A673 (cell line): Measurements from ENCODE around the gene UNC79. TPM values are rescaled to one million over a fixed set of nuclear protein-coding genes. Genes with fewer than 3 reads are reported as not detected.
A peak's percentile ranks its signal among the peaks of the same experiment; 100 is the strongest.

Experiments
- BruUV-seq: library from RNA; stranded (reverse); fragments of 400-500 nt; replicated peaks from 2 replicates; lab custom pipeline; 2021; lab: Mats Ljungman, UMichigan
- CTCF ChIA-PET: fragments of 300-600 bp; sonication (Branson Sonifier 250); formaldehyde crosslinking; loops from one replicate; lab custom pipeline; 2022; ENCODE audit warnings: antibody characterized with exemption; lab: Charles Lee
- POLR2A ChIA-PET: fragments of 300-600 bp; sonication (Branson Sonifier 250); formaldehyde crosslinking; loops from one replicate; lab custom pipeline; 2022; ENCODE audit warnings: antibody characterized with exemption; ENCODE audit not compliant: low non-redundant PET; lab: Charles Lee
- DNase-seq: peaks from one replicate; pipeline ENCODE4 v3.0.0-alpha.2; 2015; ENCODE audit warnings: low spot score
- H3K27ac ChIP-seq: fragments of 200-600 bp; sonication (generic); 2 replicates; pipeline ENCODE4 v1.5.1; 2016; ENCODE audit warnings: mixed run types, low read depth, mild to moderate bottlenecking, mixed read lengths, antibody characterized with exemption, low read length; ENCODE audit not compliant: poor library complexity, severe bottlenecking
- H3K27me3 ChIP-seq: fragments of 200-600 bp; sonication (generic); replicated peaks from 2 replicates; pipeline ENCODE4 v1.6.1; 2017; ENCODE audit warnings: mixed run types, low read depth, mild to moderate bottlenecking, mixed read lengths, antibody characterized with exemption, low read length; ENCODE audit not compliant: insufficient read depth, poor library complexity
- H3K36me3 ChIP-seq: fragments of 200-600 bp; sonication (generic); 2 replicates; pipeline ENCODE4 v1.6.1; 2016; ENCODE audit warnings: mixed run types, mild to moderate bottlenecking, mixed read lengths, antibody characterized with exemption, low read length; ENCODE audit not compliant: insufficient read depth, poor library complexity, severe bottlenecking
- H3K4me1 ChIP-seq: fragments of 200-600 bp; sonication (generic); 2 replicates; pipeline ENCODE4 v1.6.1; 2017; ENCODE audit warnings: mixed run types, mild to moderate bottlenecking, mixed read lengths, antibody characterized with exemption, low read length; ENCODE audit not compliant: insufficient read depth, poor library complexity, severe bottlenecking
- H3K4me3 ChIP-seq: fragments of 200-600 bp; sonication (generic); 2 replicates; pipeline ENCODE4 v1.5.1; 2016; ENCODE audit warnings: low read depth, mixed run types, mild to moderate bottlenecking, mixed read lengths, low read length; ENCODE audit not compliant: poor library complexity, severe bottlenecking
- H3K9me3 ChIP-seq: fragments of 200-600 bp; sonication (generic); 2 replicates; pipeline ENCODE4 v1.6.1; 2016; ENCODE audit warnings: mixed run types, low read depth, mild to moderate bottlenecking, mixed read lengths, antibody characterized with exemption, low read length; ENCODE audit not compliant: poor library complexity, severe bottlenecking
- CTCF ChIP-seq: fragments of 300-800, 200-600 bp; sonication (generic); conservative IDR thresholded peaks from 2 replicates; pipeline ENCODE4 v1.5.1; 2017; ENCODE audit warnings: low read depth, mild to moderate bottlenecking, antibody characterized with exemption, low read length, moderate library complexity, mixed read lengths
- EZH2 ChIP-seq: fragments of 200-600 bp; sonication (generic); IDR thresholded peaks from 2 replicates; pipeline ENCODE4 v1.6.1; 2017; ENCODE audit warnings: borderline replicate concordance, low read depth, mild to moderate bottlenecking, mixed read lengths, antibody characterized with exemption, low read length; ENCODE audit not compliant: poor library complexity, severe bottlenecking
- intact Hi-C: fragments of 100-400 bp; cut with micrococcal nuclease; formaldehyde crosslinking; loops from one replicate; pipeline ENCODE4 v1.10.0; 2022; ENCODE audit not compliant: unreplicated experiment
- total RNA-seq: library from RNA; stranded (reverse); gene quantifications from 2 replicates; pipeline ENCODE4 v1.2.3, GENCODE V29; 2021

UNC79 gene
- total RNA-seq, 1 experiment from 2014 or later = 0.15 TPM

- no peak overlapping the region for H3K4me3 ChIP-seq
- H3K27me3 ChIP-seq = no peaks in the 10 kb centered on the region
- H3K4me1 ChIP-seq = no peaks in the 10 kb centered on the region
- BruUV-seq = no TSS peak
- no peaks in the 10 kb centered on the region for H3K9me3 ChIP-seq
- H3K27ac ChIP-seq = no peak overlapping the region
- CTCF ChIA-PET = no interaction called here
- intact Hi-C loops = loop anchor here (10.0 kb wide), 1 partner anchor 329 kb away; the partner anchor contains the start of genes GON7 and UBR7
- TF ChIP-seq EZH2 = no peak
- TF ChIP-seq CTCF = no peak
- H3K36me3 ChIP-seq = no peaks in the 10 kb centered on the region
- POLR2A ChIA-PET = no interaction called here
- DNase-seq = no peak
Observed at GRCh38 chr14:93533842-93534241, 103.1 kb downstream of the UNC79 start.

- intact Hi-C loops = loop anchor here (10.0 kb wide), 1 partner anchor 331 kb away; the partner anchor contains the start of genes GON7 and UBR7
- Histone ChIP-seq H3K36me3 (no peaks in the 10 kb centered on the region), H3K27me3 (no peaks in the 10 kb centered on the region), H3K9me3 (no peaks in the 10 kb centered on the region), H3K4me3 (no peak overlapping the region), H3K27ac (no peak overlapping the region), H3K4me1 (no peaks in the 10 kb centered on the region)
- no peak for DNase-seq
- no TSS peak for BruUV-seq
- POLR2A ChIA-PET = no interaction called here
- CTCF ChIA-PET = no interaction called here
- no peak for TF ChIP-seq EZH2
- TF ChIP-seq CTCF = no peak
Observed at GRCh38 chr14:93535537-93535936, 104.8 kb downstream of the UNC79 start.

GRCh38 chr14:93536945-93537344 is 106.2 kb downstream of the UNC79 start:
- POLR2A ChIA-PET = no interaction called here

More at GRCh38 chr14:93536945-93537344, 106.2 kb downstream of the UNC79 start:
- no peak overlapping the region for H3K4me3 ChIP-seq
- no peaks in the 10 kb centered on the region for H3K9me3 ChIP-seq
- no peak overlapping the region for H3K27ac ChIP-seq
- no peaks in the 10 kb centered on the region for H3K36me3 ChIP-seq
- H3K4me1 ChIP-seq = no peaks in the 10 kb centered on the region
- peak; percentile 57 for DNase-seq
- BruUV-seq = no TSS peak
- H3K27me3 ChIP-seq = no peaks in the 10 kb centered on the region
- CTCF ChIA-PET = interaction anchor here (0.5 kb wide), 3 partner anchors 285 to 360 kb away, joined by 3 to 4 read pairs (median 3); no protein-coding TSS in a partner anchor
- TF ChIP-seq CTCF (peak; percentile 57), EZH2 (no peak)
- intact Hi-C loops = loop anchor here (10.0 kb wide), 1 partner anchor 332 kb away; the partner anchor contains the start of genes GON7 and UBR7
